DMS 273 treated with DMSO at 0.1 percent for 48 hours (cell line): Measurements from ENCODE around the gene TIMD4.
"Not testable (repeated sequence)": the region's sequence is repeated elsewhere in the genome, so short reads cannot be mapped to it uniquely, and the experiment has no call there.

Experiments
- DNase-seq: peaks from one replicate; lab custom pipeline; 2025; lab: John Stamatoyannopoulos, UW

TIMD4 gene

GRCh38 chr5:156963125-156963524 lies at the start of gene TIMD4:
TSS of gene TIMD4 (minus strand) at chr5:156963226. CDS start at chr5:156963198, 28 bp downstream.
- no peak for DNase-seq

DNA sequence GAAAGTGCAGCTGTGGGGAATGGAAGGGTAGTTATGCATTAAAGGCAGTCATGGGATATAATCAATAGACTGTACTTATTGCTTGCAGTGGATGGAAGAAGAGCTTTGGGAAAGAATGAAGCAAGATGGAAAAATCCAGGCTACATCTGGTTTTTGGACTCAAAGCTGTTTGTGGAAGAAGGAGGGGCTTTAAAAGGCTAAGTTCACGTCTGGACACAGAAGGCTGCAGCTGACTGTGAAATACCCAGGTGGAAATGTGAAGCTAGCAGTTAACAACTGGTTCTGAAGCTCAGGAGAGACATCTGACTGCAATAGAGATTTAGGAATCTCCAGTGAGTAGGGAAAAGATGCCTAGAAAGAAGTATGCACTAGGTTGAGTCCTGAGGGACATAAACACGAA lies 43.2 kb upstream of the TIMD4 start:
- DNase-seq, result no peak

DNA sequence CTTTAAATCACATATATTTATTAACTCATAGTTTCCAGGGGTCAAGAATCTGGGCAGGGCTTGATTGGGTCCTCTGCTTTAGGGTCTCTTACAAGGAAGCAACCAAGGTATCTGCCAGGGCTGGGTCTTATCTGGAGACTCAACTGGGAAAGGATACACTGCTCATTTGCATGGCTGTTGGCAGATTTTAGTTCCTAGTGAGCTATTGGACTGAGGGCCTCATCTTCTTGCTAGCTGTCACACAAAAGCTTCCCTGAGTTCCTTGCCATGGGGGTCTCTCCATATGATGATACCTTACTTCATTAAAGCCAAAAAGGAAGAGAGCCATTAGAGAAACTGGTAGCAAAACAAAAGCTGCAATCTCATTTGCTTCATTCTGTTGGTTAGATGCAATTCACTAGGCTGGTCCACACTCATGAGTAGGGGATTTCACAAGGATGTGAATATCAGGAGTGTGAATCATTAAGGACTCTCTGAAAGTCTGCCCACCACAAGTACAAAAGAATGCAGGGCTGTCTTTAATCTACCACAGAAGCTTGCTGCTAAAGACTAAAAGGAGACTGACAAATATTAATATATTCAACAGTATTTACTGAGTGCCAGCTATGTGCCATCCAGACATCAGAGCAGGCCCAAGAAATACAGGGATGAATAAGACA lies 42.0 kb upstream of the TIMD4 start:
- no peak for DNase-seq

DNA sequence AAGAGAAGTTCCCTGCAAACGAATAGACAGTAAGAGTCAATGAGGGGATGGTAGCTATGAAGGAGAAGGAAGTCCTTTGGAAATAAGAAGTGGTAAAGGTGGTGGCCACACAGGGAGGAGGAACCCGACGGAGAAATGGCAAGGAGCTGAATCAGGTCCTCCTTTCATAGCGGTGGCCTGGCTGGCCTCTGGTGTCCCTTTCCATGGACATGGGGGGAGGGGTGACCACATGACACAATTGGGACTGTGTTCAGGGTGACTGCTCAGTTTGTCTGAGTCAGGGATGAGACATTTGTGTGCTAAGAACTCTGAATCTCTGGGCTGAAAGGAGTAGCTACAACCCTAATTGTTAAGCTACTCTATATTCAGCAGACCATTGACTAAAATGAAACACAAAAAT lies 28.7 kb upstream of the TIMD4 start:
- no peak for DNase-seq

- DNase-seq, result no peak
Observed at GRCh38 chr5:156984064-156984463, 21.0 kb upstream of the TIMD4 start.

DNA sequence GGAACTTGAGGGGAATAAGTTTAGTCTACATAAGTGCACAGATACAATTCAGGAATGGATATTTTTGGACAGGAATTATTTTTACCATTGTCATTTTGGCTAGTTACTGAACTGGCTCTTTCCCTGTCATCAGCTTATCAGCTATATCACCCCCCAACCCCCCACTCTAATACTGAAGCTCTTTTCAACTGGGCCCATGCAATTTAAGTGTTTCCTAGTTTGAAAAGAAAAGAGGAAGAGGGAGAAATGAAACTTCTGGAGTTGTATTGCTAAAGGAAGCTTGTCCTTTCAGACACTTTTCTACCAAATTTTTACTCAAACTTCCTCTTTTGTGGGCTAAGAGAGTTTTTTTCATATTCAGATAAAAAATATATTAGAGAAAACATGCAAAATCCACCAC lies 18.5 kb upstream of the TIMD4 start:
- DNase-seq, result no peak

- DNase-seq, result no peak
Observed at GRCh38 chr5:156974328-156974727, 11.3 kb upstream of the TIMD4 start.

DNA sequence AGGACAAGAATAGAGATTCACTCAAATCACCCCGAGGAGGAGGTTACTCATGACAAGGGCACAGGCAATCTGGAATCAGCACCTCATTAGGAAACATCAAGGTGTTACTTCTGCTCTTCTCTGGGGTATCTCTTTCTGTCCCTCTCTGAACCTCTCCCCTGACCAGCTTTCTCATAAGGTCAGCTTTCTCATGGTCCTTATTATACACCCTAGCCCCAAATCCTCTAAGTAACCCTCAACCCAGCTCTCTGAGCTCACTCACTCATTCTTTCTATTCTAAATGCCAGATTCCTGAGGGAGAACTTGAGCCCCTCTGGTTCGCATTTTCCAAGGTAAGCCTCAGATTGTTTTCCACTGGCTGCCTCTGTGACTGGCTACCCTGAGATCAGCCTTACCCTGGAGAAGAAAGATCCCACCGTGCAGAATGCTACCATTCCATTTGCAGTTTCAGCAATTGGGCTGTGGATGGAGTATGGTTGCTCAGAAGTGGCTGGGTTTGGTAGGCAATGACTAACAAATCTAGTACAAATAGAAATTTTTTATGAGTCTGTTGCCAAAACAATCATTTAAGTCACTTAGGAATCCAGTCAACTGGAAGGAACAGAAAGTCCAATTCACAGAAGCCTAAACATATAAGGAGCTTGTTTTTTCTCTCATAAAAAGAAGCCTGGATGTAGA lies 9.0 kb upstream of the TIMD4 start:
- DNase-seq, result no peak

GRCh38 chr5:156971415-156971814 lies 8.4 kb upstream of the TIMD4 start:
- DNase-seq, result no peak

- not testable (repeated sequence) for DNase-seq
Observed at GRCh38 chr5:156967386-156967785, 4.4 kb upstream of the TIMD4 start.

DNA sequence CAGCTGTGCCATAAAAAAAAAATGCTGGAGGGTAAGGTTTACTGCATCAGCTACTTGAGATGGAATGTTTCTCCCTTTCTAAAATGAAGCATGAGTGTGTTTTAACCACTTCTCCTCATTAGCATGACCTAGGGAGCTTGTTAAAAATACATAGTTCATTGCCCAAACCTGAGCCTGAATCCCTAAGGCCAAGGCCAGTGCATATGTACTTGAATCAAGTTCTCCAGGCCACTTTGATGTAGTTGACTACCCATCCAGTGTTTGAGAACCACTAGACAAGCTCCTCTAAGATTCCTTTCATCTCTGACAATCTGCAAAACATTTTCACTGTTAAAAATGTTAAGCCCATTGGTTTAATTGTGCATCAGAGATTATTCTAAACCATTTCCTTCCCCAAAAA lies 6.7 kb downstream of the TIMD4 start:
- no peak for DNase-seq

DNA sequence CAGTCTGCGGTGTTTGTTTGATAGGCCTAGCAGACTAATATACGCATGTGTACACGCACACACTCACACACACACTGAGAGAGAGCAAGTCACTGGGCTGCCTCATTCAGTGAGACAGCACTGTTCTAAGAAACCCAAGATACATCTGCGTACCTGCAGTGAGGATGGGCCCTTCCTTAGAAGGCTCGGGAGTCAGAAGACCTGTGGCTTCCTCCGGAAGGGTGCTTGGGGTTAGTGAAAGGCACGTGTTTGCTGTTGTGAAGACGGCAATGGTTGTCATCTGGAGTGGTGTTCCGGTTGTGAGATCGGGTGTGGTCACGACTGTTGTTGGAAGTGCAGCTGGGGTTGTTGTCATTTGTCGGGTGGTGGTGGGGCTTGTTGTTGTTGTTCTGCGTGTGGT lies 11.7 kb downstream of the TIMD4 start:
- DNase-seq, result no peak

GRCh38 chr5:156950716-156951115 lies 12.3 kb downstream of the TIMD4 start:
- no peak for DNase-seq

- no peak for DNase-seq
Observed at GRCh38 chr5:156949424-156949823, 13.6 kb downstream of the TIMD4 start.

GRCh38 chr5:156947925-156948324 lies 15.1 kb downstream of the TIMD4 start:
- no peak for DNase-seq

DNA sequence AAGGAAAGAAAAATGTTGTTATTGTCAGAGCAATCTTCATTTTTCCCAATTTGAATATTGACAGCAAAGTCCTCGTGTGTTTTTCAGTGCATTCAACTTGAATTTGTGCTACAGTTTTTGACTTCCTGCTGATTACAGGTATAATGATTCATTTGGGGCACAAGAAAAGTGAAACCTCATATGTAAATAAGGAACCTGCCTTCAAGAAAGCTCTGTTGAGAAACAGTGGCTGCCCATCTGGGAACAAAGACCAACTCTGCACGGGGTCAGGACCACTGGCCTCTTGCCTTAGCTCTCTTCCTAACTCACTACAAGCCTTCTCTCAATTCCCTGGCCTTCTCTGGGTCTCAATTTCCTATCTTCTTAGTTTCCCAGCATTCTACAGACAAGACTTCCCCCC lies 21.0 kb downstream of the TIMD4 start:
- DNase-seq, result no peak

GRCh38 chr5:156940462-156940861 lies 22.6 kb downstream of the TIMD4 start:
- not testable (repeated sequence) for DNase-seq

DNA sequence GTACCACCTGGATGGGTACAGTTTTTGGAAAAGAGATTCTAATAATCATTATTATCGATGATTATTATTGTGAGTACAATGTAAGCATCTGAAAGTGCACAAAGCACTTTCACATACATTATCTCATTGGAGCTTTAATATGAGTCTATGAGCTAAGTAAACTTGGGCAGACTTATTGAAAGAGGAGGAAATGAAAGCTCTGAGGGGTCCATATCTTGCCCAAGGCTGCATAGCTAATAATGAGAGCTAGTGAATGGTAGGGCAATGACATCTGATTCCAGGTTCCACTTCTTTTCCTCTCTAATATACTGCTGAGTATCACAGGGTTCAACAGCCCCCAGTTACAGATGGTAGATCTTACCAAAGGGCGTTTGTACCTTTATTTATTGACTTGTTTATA lies 26.1 kb downstream of the TIMD4 start:
- no peak for DNase-seq

GRCh38 chr5:156934450-156935211 lies 28.4 kb downstream of the TIMD4 start:
- DNase-seq, result no peak

GRCh38 chr5:156929366-156929948 lies 33.6 kb downstream of the TIMD4 start:
- no peak for DNase-seq

DNA sequence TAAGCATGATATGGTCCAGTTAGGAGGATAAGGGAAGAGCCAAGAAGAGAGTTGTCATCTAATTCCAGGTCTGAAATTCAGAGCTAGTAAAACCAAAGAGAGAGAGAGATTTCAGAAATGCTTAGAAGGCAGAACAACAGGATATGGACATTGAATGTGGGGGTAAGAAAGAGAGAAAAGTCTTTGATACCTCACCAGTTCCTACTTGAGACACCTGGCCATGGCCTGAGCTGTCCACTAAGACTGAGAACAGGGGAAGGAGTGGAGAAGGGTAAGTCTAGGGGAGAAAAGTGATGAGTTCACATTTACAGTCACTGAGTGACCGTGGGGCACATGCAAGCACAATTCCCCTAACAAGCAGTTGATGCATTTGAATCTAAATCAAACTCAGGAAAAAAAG lies 35.5 kb downstream of the TIMD4 start:
- DNase-seq, result no peak

GRCh38 chr5:156925767-156926166 lies 37.3 kb downstream of the TIMD4 start:
- not testable (repeated sequence) for DNase-seq
